ENCODE results near the gene JOSD2. TPM values are rescaled to one million over a fixed set of nuclear protein-coding genes. Genes with fewer than 3 reads are reported as not detected.

JOSD2 gene
- total and polyA plus RNA-seq, 2 donors (not counting 3 experiments of a cell fraction or from before 2014, with no cell fraction given): 37.4 to 62.8 TPM

GRCh38 chr19:50507376-50507775, 3.6 kb downstream of the JOSD2 start:
- Histone ChIP-seq H3K4me1 (ENCODE audit: control insufficient read depth, extremely low read depth, insufficient read depth, low read length) (peaks cover 7% of the 10 kb centered on the region), H4K20me1 (replicated peaks; ENCODE audit: control insufficient read depth, extremely low read depth, insufficient read depth, low read length) (no peaks in the 10 kb centered on the region), H3K4me3 (replicated peaks in 1 of 3; ENCODE audit: insufficient read depth in 1 of 3, low read depth in 1 of 3, low read length in 3 of 3) (no peak overlapping the region), H3K79me2 (ENCODE audit: control insufficient read depth, insufficient read depth, low read length) (no peaks in the 10 kb centered on the region), H3K36me3 (ENCODE audit: control insufficient read depth in 2 of 2, extremely low read depth in 1 of 2, insufficient read depth in 2 of 2, low read length in 2 of 2) (no peaks in the 10 kb centered on the region), H3K4me2 (ENCODE audit: insufficient read depth, low read length) (no peak overlapping the region), H2AFZ (ENCODE audit: low read depth, low read length) (no peak overlapping the region), H3K9ac (replicated peaks; ENCODE audit: extremely low read depth, insufficient read depth, low read length) (no peak overlapping the region), H3K9me1 (replicated peaks; ENCODE audit: control insufficient read depth, extremely low read depth, insufficient read depth, low read length) (no peaks in the 10 kb centered on the region), H3K27me3 (ENCODE audit: control insufficient read depth in 2 of 2, insufficient read depth in 2 of 2, low read length in 2 of 2) (no peaks in the 10 kb centered on the region), H3K9me3 (replicated peaks; ENCODE audit: control insufficient read depth, insufficient read depth, low read length) (no peaks in the 10 kb centered on the region), H3K27ac (ENCODE audit: insufficient read depth, low read depth, low read length) (no peak overlapping the region)
- no peak for TF ChIP-seq POLR2AphosphoS5 (IDR thresholded peaks at IDR 0.05; ENCODE audit: insufficient read depth, low read depth, low read length)
- no peak for TF ChIP-seq EZH2 (IDR thresholded peaks at IDR 0.05; ENCODE audit: borderline replicate concordance, low read depth, low read length, severe bottlenecking)
- TF ChIP-seq, protein P1, sequence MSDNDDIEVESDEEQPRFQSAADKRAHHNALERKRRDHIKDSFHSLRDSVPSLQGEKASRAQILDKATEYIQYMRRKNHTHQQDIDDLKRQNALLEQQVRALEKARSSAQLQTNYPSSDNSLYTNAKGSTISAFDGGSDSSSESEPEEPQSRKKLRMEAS (IDR thresholded peaks at IDR 0.05; ENCODE audit: insufficient read depth, insufficient read length): no peak
- no peak for TF ChIP-seq JUN (IDR thresholded peaks at IDR 0.05; ENCODE audit: borderline replicate concordance, insufficient read depth, insufficient read length, low read depth)
- no peak for TF ChIP-seq MYC (IDR thresholded peaks at IDR 0.05; ENCODE audit: low read depth, low read length)
- TF ChIP-seq FOS (IDR thresholded peaks at IDR 0.05; ENCODE audit: borderline replicate concordance, insufficient read depth, low read length): no peak
- TF ChIP-seq, protein P2, sequence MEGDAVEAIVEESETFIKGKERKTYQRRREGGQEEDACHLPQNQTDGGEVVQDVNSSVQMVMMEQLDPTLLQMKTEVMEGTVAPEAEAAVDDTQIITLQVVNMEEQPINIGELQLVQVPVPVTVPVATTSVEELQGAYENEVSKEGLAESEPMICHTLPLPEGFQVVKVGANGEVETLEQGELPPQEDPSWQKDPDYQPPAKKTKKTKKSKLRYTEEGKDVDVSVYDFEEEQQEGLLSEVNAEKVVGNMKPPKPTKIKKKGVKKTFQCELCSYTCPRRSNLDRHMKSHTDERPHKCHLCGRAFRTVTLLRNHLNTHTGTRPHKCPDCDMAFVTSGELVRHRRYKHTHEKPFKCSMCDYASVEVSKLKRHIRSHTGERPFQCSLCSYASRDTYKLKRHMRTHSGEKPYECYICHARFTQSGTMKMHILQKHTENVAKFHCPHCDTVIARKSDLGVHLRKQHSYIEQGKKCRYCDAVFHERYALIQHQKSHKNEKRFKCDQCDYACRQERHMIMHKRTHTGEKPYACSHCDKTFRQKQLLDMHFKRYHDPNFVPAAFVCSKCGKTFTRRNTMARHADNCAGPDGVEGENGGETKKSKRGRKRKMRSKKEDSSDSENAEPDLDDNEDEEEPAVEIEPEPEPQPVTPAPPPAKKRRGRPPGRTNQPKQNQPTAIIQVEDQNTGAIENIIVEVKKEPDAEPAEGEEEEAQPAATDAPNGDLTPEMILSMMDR (IDR thresholded peaks at IDR 0.05; ENCODE audit: extremely low read depth in 1 of 2, insufficient read depth in 1 of 2, low read depth in 1 of 2, low read length in 2 of 2): no peak
- TF ChIP-seq POLR2A (IDR thresholded peaks at IDR 0.05; ENCODE audit: low read depth, low read length): no peak
- TF ChIP-seq GATA2 (IDR thresholded peaks at IDR 0.05; ENCODE audit: insufficient read depth, insufficient read length, low read depth, low read length): no peak
- FAIRE-seq (no peak), DNase-seq (ENCODE audit: low read depth, low spot score) (no peak)
- no TSS peak for BruUV-seq (replicated peaks)
- POLR2A ChIA-PET: no interaction called here
- CTCF ChIA-PET: no interaction called here
- intact Hi-C loops (cut with micrococcal nuclease): no loop called here
- dilution Hi-C loops (cut with MboI; ENCODE audit: extremely low pct_ligation_motif_present, low sequenced_read_pairs): no loop called here

Data from endothelial cell of umbilical vein (primary cell).